GM13976 (cell line): Measurements from ENCODE around the gene LRAT.
"Not testable (repeated sequence)": the region's sequence is repeated elsewhere in the genome, so short reads cannot be mapped to it uniquely, and the experiment has no call there.

Source experiments
- DNase-seq: peaks from one replicate; pipeline ENCODE4 v3.0.0; 2012; ENCODE audit warnings: low spot score
- CTCF ChIP-seq: IDR thresholded peaks from 2 replicates; pipeline ENCODE4 v1.5.1; 2012; ENCODE audit warnings: borderline replicate concordance, mild to moderate bottlenecking; ENCODE audit not compliant: insufficient read depth; ENCODE audit errors: extremely low read depth, missing control alignments, control extremely low read depth
- in situ Hi-C: fragments of 300-500 bp; cut with MboI; formaldehyde crosslinking; loops from one replicate; pipeline ENCODE4 v1.12.0; 2022; ENCODE audit warnings: low sequenced_read_pairs, mixed read lengths, inconsistent platforms; ENCODE audit not compliant: unreplicated experiment

The LRAT gene

GRCh38 chr4:154720123-154720522 lies 23.7 kb upstream of the LRAT start:
- no peak for DNase-seq

GRCh38 chr4:154720618-154721267 lies 23.1 kb upstream of the LRAT start:
- in situ Hi-C loops: no loop called here

More at GRCh38 chr4:154720123-154720522, 23.7 kb upstream of the LRAT start:
- TF ChIP-seq CTCF: no peak
- in situ Hi-C loops: no loop called here

GRCh38 chr4:154722262-154722661 lies 21.5 kb upstream of the LRAT start:
- in situ Hi-C loops: no loop called here
- no peak for DNase-seq
- no peak for TF ChIP-seq CTCF

More at GRCh38 chr4:154720618-154721267, 23.1 kb upstream of the LRAT start:
- no peak for DNase-seq
- TF ChIP-seq CTCF: no peak

DNA sequence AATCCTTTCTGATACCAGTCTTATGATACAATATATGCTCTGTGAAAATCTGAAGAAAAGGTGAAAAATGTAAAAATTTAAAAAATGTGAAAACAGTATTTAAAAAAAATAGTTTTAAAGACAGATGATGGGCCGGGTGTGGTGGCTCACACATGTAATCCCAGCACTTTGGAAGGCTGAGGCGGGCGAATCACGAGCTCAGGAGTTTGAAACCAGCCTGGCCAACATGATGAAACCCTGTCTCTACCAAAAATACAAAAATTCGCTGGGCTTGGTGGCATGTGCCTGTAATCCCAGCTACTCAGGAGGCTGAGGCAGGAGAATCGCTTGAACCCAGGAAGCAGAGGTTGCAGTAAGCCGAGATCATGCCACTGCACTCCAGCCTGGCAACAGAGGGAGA lies 20.2 kb upstream of the LRAT start:
- in situ Hi-C loops, DNase-seq: not testable (repeated sequence)

DNA sequence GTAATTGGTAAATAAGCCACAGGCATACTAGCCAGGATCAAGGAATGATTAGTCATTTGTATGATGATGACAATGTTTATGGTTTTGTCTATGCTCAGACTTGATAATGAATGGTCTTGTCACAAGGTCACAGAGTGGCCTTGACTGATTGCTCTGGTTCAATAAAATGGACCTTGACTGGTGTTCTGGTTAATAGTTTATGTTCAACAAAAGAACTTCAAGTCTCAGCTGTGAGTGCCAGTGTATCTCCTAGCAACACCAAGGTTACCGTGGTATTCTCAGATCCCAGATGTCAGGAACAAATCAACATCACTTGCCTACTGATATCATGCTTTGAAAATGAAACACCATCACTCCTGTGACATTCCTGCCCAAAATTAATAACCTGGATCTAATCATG lies 16.3 kb upstream of the LRAT start:
- TF ChIP-seq CTCF: no peak
- no peak for DNase-seq
- in situ Hi-C loops: no loop called here

GRCh38 chr4:154731756-154732155 lies 12.0 kb upstream of the LRAT start:
- TF ChIP-seq CTCF: no peak
- no peak for DNase-seq
- in situ Hi-C loops: no loop called here

GRCh38 chr4:154732669-154733068 lies 11.1 kb upstream of the LRAT start:
- no peak for TF ChIP-seq CTCF
- in situ Hi-C loops: no loop called here
- DNase-seq: no peak
